Transverse colon (tissue), 4 donors: Measurements from ENCODE around the gene FOXP2. TPM values are rescaled to one million over a fixed set of nuclear protein-coding genes. Genes with fewer than 3 reads are reported as not detected.

Experiments
- DNase-seq: peaks from one replicate; pipeline ENCODE4 v3.0.0-alpha.2; 2019
- H3K27ac ChIP-seq, 4 donors: fragments of 200-600 bp; sonication (generic); 2 replicates each; pipeline ENCODE4 v1.5.1; 2016 to 2018; ENCODE audit warnings: inconsistent platforms in 4 of 4
- H3K27me3 ChIP-seq: fragments of 200-600 bp; sonication (generic); 2 replicates; pipeline ENCODE4 v1.5.1; 2017; ENCODE audit warnings: inconsistent platforms
- H3K36me3 ChIP-seq, 4 donors: fragments of 200-600 bp; sonication (generic); 2 replicates each; pipeline ENCODE4 v1.5.1; 2017 to 2019; ENCODE audit warnings: inconsistent platforms in 4 of 4
- H3K4me1 ChIP-seq, 4 donors: fragments of 200-600 bp; sonication (generic); 2 replicates each; pipeline ENCODE4 v1.5.1; 2017 to 2020; ENCODE audit warnings: inconsistent platforms in 4 of 4
- H3K4me3 ChIP-seq, 4 donors: fragments of 200-600 bp; sonication (generic); 1 replicate in 1 of 4; 2 replicates in 3 of 4; pipeline versions ENCODE4 v1.5.1 to v1.6.1; 2017 to 2019; ENCODE audit warnings: inconsistent platforms in 4 of 4
- H3K9me3 ChIP-seq, 2 donors: fragments of 200-600 bp; sonication (generic); 2 replicates each; pipeline ENCODE4 v1.5.1; 2017 to 2019; ENCODE audit warnings: inconsistent platforms in 2 of 2
- CTCF ChIP-seq, 5 experiments: fragments of 200-600 bp in 3 of 5; fragments of 450-650 bp in 2 of 5; sonication (generic) in 3 of 5; IDR thresholded peaks; 1 replicate in 2 of 5; 2 replicates in 3 of 5; pipeline ENCODE4 v1.5.1; 2016 to 2017; ENCODE audit warnings: antibody characterized with exemption in 5 of 5, inconsistent platforms in 3 of 5, mild to moderate bottlenecking in 2 of 5, moderate library complexity in 1 of 5
- EP300 ChIP-seq: sonication (generic); formaldehyde crosslinking; IDR thresholded peaks from one replicate; pipeline ENCODE4 v1.6.1; 2017; ENCODE audit warnings: antibody characterized with exemption, low read depth
- POLR2A ChIP-seq: fragments of 450-650 bp; IDR thresholded peaks from one replicate; pipeline ENCODE4 v1.6.1; 2016; ENCODE audit warnings: antibody characterized with exemption, mild to moderate bottlenecking, moderate library complexity
- POLR2AphosphoS5 ChIP-seq, 3 donors: sonication (generic); formaldehyde crosslinking; IDR thresholded peaks; one replicate each; pipeline ENCODE4 v1.6.1; 2016; ENCODE audit warnings: antibody characterized with exemption in 3 of 3
- WGBS, 2 donors: methylation state at CpG; one replicate each; pipeline ENCODE4 v1.1.5; 2018; ENCODE audit warnings: low coverage in 1 of 2; 5-methylcytosine and 5-hydroxymethylcytosine counted together
- in situ Hi-C, 4 donors: fragments of 200-750 bp; cut with MboI; loops; one replicate each; pipeline versions ENCODE4 v1.15.0 to v1.15.1; 2017; ENCODE audit warnings: low sequenced_read_pairs in 3 of 4, low pct_ligation_motif_present in 1 of 4, low pct_unique_long_range_greater_than_20kb in 1 of 4
- intact Hi-C: fragments of 100-400 bp; cut with DNase I; formaldehyde crosslinking; loops from one replicate; pipeline ENCODE4 v1.15.1; 2023; ENCODE audit warnings: low total_unique reads
- total RNA-seq, 4 donors: library from RNA; depleted of rRNA; stranded (reverse); fragments of >200 nt; gene quantifications; one replicate each; pipeline ENCODE4 v1.1.0, GENCODE V29; 2016

The FOXP2 gene
- total RNA-seq, 4 donors from 2014 or later = 20.5 to 102 (median 34.0) TPM

- WGBS, 2 donors = 92% methylated on average over 2 of the region's 2 CpGs
- H3K36me3 ChIP-seq = no peaks in the 10 kb centered on the region
- intact Hi-C loops = no loop called here
Observed at GRCh38 chr7:114450431-114450830, 35.8 kb downstream of the FOXP2 start.

GRCh38 chr7:114459574-114459973 lies 45.0 kb downstream of the FOXP2 start:
- Histone ChIP-seq H3K27me3 (no peaks in the 10 kb centered on the region), H3K9me3 (no peaks in the 10 kb centered on the region), H3K36me3 (no peaks in the 10 kb centered on the region), H3K4me1 (no peaks in the 10 kb centered on the region), H3K4me3 (no peak overlapping the region), H3K27ac (no peak overlapping the region)
- intact Hi-C loops (no loop called here), in situ Hi-C loops (no loop called here)
- 96 to 98% methylated on average over 9 to 12 of the region's 12 CpGs for WGBS, 2 donors
- TF ChIP-seq POLR2AphosphoS5 (IDR thresholded peaks at IDR 0.05) (no peak), EP300 (no peak), CTCF (IDR thresholded peaks at IDR 0.05) (no peak)
- no peak for DNase-seq

More at GRCh38 chr7:114450431-114450830, 35.8 kb downstream of the FOXP2 start:
- DNase-seq = no peak
- no peaks in the 10 kb centered on the region for H3K4me1 ChIP-seq
- no peaks in the 10 kb centered on the region for H3K27me3 ChIP-seq
- H3K4me3 ChIP-seq = no peak overlapping the region
- in situ Hi-C loops = no loop called here
- no peak overlapping the region for H3K27ac ChIP-seq
- no peak for TF ChIP-seq POLR2A
- TF ChIP-seq EP300 = no peak
- no peak for TF ChIP-seq CTCF (IDR thresholded peaks at IDR 0.05)
- TF ChIP-seq POLR2AphosphoS5 (IDR thresholded peaks at IDR 0.05) = no peak
- no peaks in the 10 kb centered on the region for H3K9me3 ChIP-seq

GRCh38 chr7:114460021-114460420 lies 45.4 kb downstream of the FOXP2 start:
- no peaks in the 10 kb centered on the region for H3K4me1 ChIP-seq
- 53 to 85% methylated on average over 2 of the region's 2 CpGs for WGBS, 2 donors
- in situ Hi-C loops (no loop called here), intact Hi-C loops (no loop called here)
- H3K9me3 ChIP-seq = no peaks in the 10 kb centered on the region
- H3K27me3 ChIP-seq = no peaks in the 10 kb centered on the region
- H3K4me3 ChIP-seq = no peak overlapping the region
- no peak overlapping the region for H3K27ac ChIP-seq
- H3K36me3 ChIP-seq = no peaks in the 10 kb centered on the region
- DNase-seq = no peak
- TF ChIP-seq EP300 (no peak), POLR2AphosphoS5 (IDR thresholded peaks at IDR 0.05) (no peak), CTCF (IDR thresholded peaks at IDR 0.05) (no peak), POLR2A (no peak)

- no peak for DNase-seq
- in situ Hi-C loops = no loop called here
- no peaks in the 10 kb centered on the region for H3K36me3 ChIP-seq
- H3K4me3 ChIP-seq = no peak overlapping the region
- no peak for TF ChIP-seq EP300
- no peak for TF ChIP-seq POLR2AphosphoS5 (IDR thresholded peaks at IDR 0.05)
- no peak for TF ChIP-seq POLR2A
- no peak for TF ChIP-seq CTCF (IDR thresholded peaks at IDR 0.05)
- no peaks in the 10 kb centered on the region for H3K9me3 ChIP-seq
- H3K27me3 ChIP-seq = no peaks in the 10 kb centered on the region
- H3K4me1 ChIP-seq = no peaks in the 10 kb centered on the region
- H3K27ac ChIP-seq = no peak overlapping the region
- intact Hi-C loops = no loop called here
Observed at GRCh38 chr7:114466917-114467316, 52.3 kb downstream of the FOXP2 start.
